ENCODE measurements around the gene SYNGR3. TPM values are rescaled to one million over a fixed set of nuclear protein-coding genes. Genes with fewer than 3 reads are reported as not detected.
A peak's percentile ranks its signal among the peaks of the same experiment; 100 is the strongest.

SYNGR3 gene
- total and polyA plus RNA-seq, 2 of the 13 experiments (the other 11 are each of a cell fraction or from before 2014, with no cell fraction given) = 0.97 to 5.7 TPM

GRCh38 chr16:2038382-2039231 is 48.8 kb downstream of the SYNGR3 start (continued):
- TF ChIP-seq, protein P1, sequence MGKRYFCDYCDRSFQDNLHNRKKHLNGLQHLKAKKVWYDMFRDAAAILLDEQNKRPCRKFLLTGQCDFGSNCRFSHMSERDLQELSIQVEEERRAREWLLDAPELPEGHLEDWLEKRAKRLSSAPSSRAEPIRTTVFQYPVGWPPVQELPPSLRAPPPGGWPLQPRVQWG (CRISPR knock-in tag; IDR thresholded peaks at IDR 0.05; ENCODE audit: borderline replicate concordance, low read depth) = no peak
- TF ChIP-seq ZBTB38 (CRISPR knock-in tag; IDR thresholded peaks at IDR 0.05) = peak; percentile 99
- no peak for TF ChIP-seq ZNF432 (CRISPR knock-in tag; IDR thresholded peaks at IDR 0.05; ENCODE audit: borderline replicate concordance)
- peak; percentile 33; the same call in 1 of the 2 replicates for TF ChIP-seq POLR2AphosphoS5 (IDR thresholded peaks at IDR 0.05; ENCODE audit: low read depth, low read length)
- no peak; the same call in 1 of the 2 replicates for TF ChIP-seq BORCS8-MEF2B (CRISPR knock-in tag; IDR thresholded peaks at IDR 0.05)
- no peak for TF ChIP-seq KLF13 (CRISPR knock-in tag; IDR thresholded peaks at IDR 0.05)
- TF ChIP-seq ZSCAN29 (CRISPR knock-in tag; conservative IDR thresholded peaks at IDR 0.05) = no peak
- no peak for TF ChIP-seq NR2C2 (CRISPR knock-in tag; IDR thresholded peaks at IDR 0.05; ENCODE audit: borderline replicate concordance)
- no peak for TF ChIP-seq ZNF556 (CRISPR knock-in tag; IDR thresholded peaks at IDR 0.05; ENCODE audit: borderline replicate concordance)
- no peak for TF ChIP-seq ZNF207 (IDR thresholded peaks at IDR 0.05; ENCODE audit: borderline replicate concordance)
- no peak for TF ChIP-seq ATRX (CRISPR knock-in tag; IDR thresholded peaks at IDR 0.05; ENCODE audit: borderline replicate concordance)
- TF ChIP-seq ZNF75D (CRISPR knock-in tag; IDR thresholded peaks at IDR 0.05; ENCODE audit: borderline replicate concordance) = no peak
- TF ChIP-seq CCDC6 (CRISPR knock-in tag; IDR thresholded peaks at IDR 0.05) = no peak; the same call in 1 of the 2 replicates
- TF ChIP-seq SKI (IDR thresholded peaks at IDR 0.05; ENCODE audit: partially characterized antibody) = no peak
- TF ChIP-seq, protein P2, sequence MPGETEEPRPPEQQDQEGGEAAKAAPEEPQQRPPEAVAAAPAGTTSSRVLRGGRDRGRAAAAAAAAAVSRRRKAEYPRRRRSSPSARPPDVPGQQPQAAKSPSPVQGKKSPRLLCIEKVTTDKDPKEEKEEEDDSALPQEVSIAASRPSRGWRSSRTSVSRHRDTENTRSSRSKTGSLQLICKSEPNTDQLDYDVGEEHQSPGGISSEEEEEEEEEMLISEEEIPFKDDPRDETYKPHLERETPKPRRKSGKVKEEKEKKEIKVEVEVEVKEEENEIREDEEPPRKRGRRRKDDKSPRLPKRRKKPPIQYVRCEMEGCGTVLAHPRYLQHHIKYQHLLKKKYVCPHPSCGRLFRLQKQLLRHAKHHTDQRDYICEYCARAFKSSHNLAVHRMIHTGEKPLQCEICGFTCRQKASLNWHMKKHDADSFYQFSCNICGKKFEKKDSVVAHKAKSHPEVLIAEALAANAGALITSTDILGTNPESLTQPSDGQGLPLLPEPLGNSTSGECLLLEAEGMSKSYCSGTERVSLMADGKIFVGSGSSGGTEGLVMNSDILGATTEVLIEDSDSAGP (CRISPR knock-in tag; IDR thresholded peaks at IDR 0.05; ENCODE audit: borderline replicate concordance) = no peak
- TF ChIP-seq ZNF263 (CRISPR knock-in tag; IDR thresholded peaks at IDR 0.05) = no peak
- TF ChIP-seq ZBTB33 (CRISPR knock-in tag; IDR thresholded peaks at IDR 0.05) = peak; percentile 98
- 0 out of 2 replicates have a peak, but pooled peaks have one; percentile 7 for TF ChIP-seq MEIS1 (CRISPR knock-in tag; IDR thresholded peaks at IDR 0.05; ENCODE audit: borderline replicate concordance)
- TF ChIP-seq JDP2 (CRISPR knock-in tag; IDR thresholded peaks at IDR 0.05; ENCODE audit: borderline replicate concordance) = no peak
- TF ChIP-seq FOSL2 (CRISPR knock-in tag; IDR thresholded peaks at IDR 0.05) = no peak
- TF ChIP-seq ZNF597 (CRISPR knock-in tag; IDR thresholded peaks at IDR 0.05) = no peak
- TF ChIP-seq, protein P3, sequence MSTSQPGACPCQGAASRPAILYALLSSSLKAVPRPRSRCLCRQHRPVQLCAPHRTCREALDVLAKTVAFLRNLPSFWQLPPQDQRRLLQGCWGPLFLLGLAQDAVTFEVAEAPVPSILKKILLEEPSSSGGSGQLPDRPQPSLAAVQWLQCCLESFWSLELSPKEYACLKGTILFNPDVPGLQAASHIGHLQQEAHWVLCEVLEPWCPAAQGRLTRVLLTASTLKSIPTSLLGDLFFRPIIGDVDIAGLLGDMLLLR (CRISPR knock-in tag; IDR thresholded peaks at IDR 0.05) = peak; percentile 27; the same call in 1 of the 2 replicates

Data from HepG2 (cell line).